ENCODE measurements around the gene KCNMA1. TPM values are rescaled to one million over a fixed set of nuclear protein-coding genes. Genes with fewer than 3 reads are reported as not detected.

The KCNMA1 gene
- total and polyA plus RNA-seq, 9 of the 15 experiments (the other 6 are each of a cell fraction or from before 2014, with no cell fraction given) = 0.01 to 0.95 (median 0.15) TPM; not detected in 4

- TF ChIP-seq ID3 (CRISPR knock-in tag; IDR thresholded peaks at IDR 0.05) (no peak), ID3 (tag; IDR thresholded peaks at IDR 0.05) (no peak), RHOXF2B (CRISPR knock-in tag; conservative IDR thresholded peaks at IDR 0.05) (no peak), MYNN (IDR thresholded peaks at IDR 0.05) (no peak), MYNN (CRISPR knock-in tag; IDR thresholded peaks at IDR 0.05) (no peak), SNIP1 (IDR thresholded peaks at IDR 0.05; ENCODE audit: low read depth) (no peak), RBM14 (IDR thresholded peaks at IDR 0.05; ENCODE audit: borderline replicate concordance, insufficient read depth, low read depth, low read length) (no peak), ZNF561 (CRISPR knock-in tag; conservative IDR thresholded peaks at IDR 0.05) (no peak), FOXA3 (CRISPR knock-in tag; conservative IDR thresholded peaks at IDR 0.05 in 1 of 2, IDR thresholded peaks at IDR 0.05 in 1 of 2) (no peak), SRSF1 (IDR thresholded peaks at IDR 0.05; ENCODE audit: low read depth, low read length) (no peak), MXI1 (IDR thresholded peaks at IDR 0.05; ENCODE audit: low read depth, low read length) (no peak), ASH1L (IDR thresholded peaks at IDR 0.05; ENCODE audit: borderline replicate concordance, low read depth, partially characterized antibody) (no peak), RFX5 (IDR thresholded peaks at IDR 0.05; ENCODE audit: low read depth, low read length) (no peak), ZFP36 (IDR thresholded peaks at IDR 0.05; ENCODE audit: low read depth, low read length, partially characterized antibody) (no peak), CBX5 (IDR thresholded peaks at IDR 0.05; ENCODE audit: borderline replicate concordance, low read depth) (no peak), TRIM24 (IDR thresholded peaks at IDR 0.05) (peak in 1 of 2 experiments; percentile 71; a peak in 1 of 4 replicates), ATF4 (CRISPR knock-in tag; IDR thresholded peaks at IDR 0.05) (peak; percentile 89), NKRF (IDR thresholded peaks at IDR 0.05; ENCODE audit: borderline replicate concordance) (no peak), ZNF766 (CRISPR knock-in tag; conservative IDR thresholded peaks at IDR 0.05) (peak; percentile 49; the same call in 1 of the 2 replicates), NBN (IDR thresholded peaks at IDR 0.05; ENCODE audit: low read depth) (no peak), EP300 (IDR thresholded peaks at IDR 0.05; ENCODE audit: low read length) (peak; percentile 57; the same call in 1 of the 2 replicates), COPS2 (conservative IDR thresholded peaks at IDR 0.05) (no peak), CEBPG (CRISPR knock-in tag; IDR thresholded peaks at IDR 0.05) (peak; percentile 35; the same call in 1 of the 2 replicates), CEBPG (tag; conservative IDR thresholded peaks at IDR 0.05 in 1 of 2, IDR thresholded peaks at IDR 0.05 in 1 of 2) (peak; percentile 90 to 93), ZNF175 (CRISPR knock-in tag; IDR thresholded peaks at IDR 0.05; ENCODE audit: low read depth) (peak; percentile 73; the same call in 1 of the 2 replicates), ZNF512 (tag; IDR thresholded peaks at IDR 0.05) (no peak), BRCA1 (IDR thresholded peaks at IDR 0.05) (no peak), BRCA1 (CRISPR knock-in tag; IDR thresholded peaks at IDR 0.05) (no peak)
These were observed 499.1 kb downstream of the KCNMA1 start (continued) for GRCh38 chr10:77138541-77138940.
